ENCODE measurements around the gene UNC45B. TPM values are rescaled to one million over a fixed set of nuclear protein-coding genes. Genes with fewer than 3 reads are reported as not detected.
"Not testable (repeated sequence)": the region's sequence is repeated elsewhere in the genome, so short reads cannot be mapped to it uniquely, and the experiment has no call there.

UNC45B gene
- total RNA-seq, 1 experiment from 2014 or later: not detected

GRCh38 chr17:35132816-35133550, 14.6 kb upstream of the UNC45B start:
- in situ Hi-C loops (cut with HindIII; ENCODE audit: low pct_unique_long_range_greater_than_20kb, low sequenced_read_pairs): no loop called here
- no peak for DNase-seq (ENCODE audit: low read depth, low spot score)

- in situ Hi-C loops (cut with HindIII; ENCODE audit: low pct_unique_long_range_greater_than_20kb, low sequenced_read_pairs): no loop called here
- no peak for DNase-seq (ENCODE audit: low read depth, low spot score)
These were observed 12.3 kb upstream of the UNC45B start for GRCh38 chr17:35135322-35135721.

DNA sequence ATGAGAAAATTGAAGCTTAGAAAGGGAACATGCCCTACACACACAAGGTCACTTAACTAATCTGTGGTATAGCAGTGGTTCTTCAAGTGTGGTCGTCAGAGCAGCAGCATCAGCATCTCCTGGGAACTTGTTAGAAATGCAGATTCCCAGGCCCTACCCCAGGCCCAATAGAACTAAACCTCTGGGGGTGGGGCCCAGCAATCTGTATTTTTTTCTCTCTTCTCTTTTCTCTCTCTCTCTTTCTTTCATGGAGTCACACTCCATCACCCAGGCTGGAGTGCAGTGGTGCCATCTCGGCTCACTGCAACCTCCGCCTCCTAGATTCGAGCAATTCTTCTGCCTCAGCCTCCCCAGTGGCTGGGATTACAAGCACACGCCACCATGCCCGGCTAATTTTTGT, 9.4 kb upstream of the UNC45B start:
- in situ Hi-C loops (cut with HindIII; ENCODE audit: low pct_unique_long_range_greater_than_20kb, low sequenced_read_pairs): no loop called here
- DNase-seq (ENCODE audit: low read depth, low spot score): no peak

DNA sequence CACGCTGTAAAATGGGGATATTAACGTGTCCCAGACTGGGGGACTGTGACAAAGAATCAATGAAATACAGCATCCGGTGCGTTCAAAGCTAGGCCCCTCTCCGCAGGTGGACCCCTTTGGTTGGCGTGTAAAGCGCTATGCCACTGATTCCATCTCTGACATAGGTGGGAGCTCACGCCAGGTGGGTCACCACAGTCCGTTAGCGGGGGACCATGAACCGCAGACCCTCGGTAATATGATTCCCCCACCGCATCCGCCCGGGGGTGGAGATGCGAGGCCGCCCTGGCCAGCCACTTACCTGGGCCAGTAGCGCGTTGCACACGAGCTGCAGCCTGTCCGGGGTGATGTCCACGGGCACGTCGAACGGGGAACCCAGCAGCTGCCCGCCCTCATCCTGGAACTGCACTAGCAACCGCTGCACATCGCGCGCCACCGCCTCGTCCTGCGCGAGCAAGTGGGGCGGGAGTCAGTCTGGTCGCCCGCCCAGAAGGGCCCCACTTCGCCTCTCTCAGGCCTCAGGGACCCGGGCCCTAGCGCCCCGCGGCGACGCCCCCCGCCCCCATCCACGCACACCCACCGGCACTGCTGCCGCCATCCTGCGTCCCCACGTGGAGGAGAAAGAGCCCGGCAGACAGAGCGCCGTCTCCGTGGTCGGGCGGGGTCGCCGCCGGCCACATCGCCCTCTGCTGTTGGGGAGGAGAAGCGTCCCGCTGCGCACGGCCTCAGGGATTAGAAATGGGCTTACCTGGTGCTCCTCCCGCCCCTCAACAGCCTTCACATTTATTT, 5.7 kb upstream of the UNC45B start, which contains the start of gene NLE1:
TSS of gene NLE1 (minus strand) at position 623 of the 786 bp plus-strand sequence. CDS start at position 595, 28 bp downstream.
- in situ Hi-C loops (cut with HindIII; ENCODE audit: low pct_unique_long_range_greater_than_20kb, low sequenced_read_pairs): no loop called here
- peak; percentile 74 for DNase-seq (ENCODE audit: low read depth, low spot score)

GRCh38 chr17:35142467-35142796, 5.2 kb upstream of the UNC45B start:
- no peak for DNase-seq (ENCODE audit: low read depth, low spot score)
- in situ Hi-C loops (cut with HindIII; ENCODE audit: low pct_unique_long_range_greater_than_20kb, low sequenced_read_pairs): no loop called here

GRCh38 chr17:35144840-35145239, 2.8 kb upstream of the UNC45B start:
- no peak for DNase-seq (ENCODE audit: low read depth, low spot score)
- in situ Hi-C loops (cut with HindIII; ENCODE audit: low pct_unique_long_range_greater_than_20kb, low sequenced_read_pairs): no loop called here

- DNase-seq (ENCODE audit: low read depth, low spot score): no peak
- in situ Hi-C loops (cut with HindIII; ENCODE audit: low pct_unique_long_range_greater_than_20kb, low sequenced_read_pairs): no loop called here
These were observed 1.3 kb upstream of the UNC45B start for GRCh38 chr17:35146214-35146833.

DNA sequence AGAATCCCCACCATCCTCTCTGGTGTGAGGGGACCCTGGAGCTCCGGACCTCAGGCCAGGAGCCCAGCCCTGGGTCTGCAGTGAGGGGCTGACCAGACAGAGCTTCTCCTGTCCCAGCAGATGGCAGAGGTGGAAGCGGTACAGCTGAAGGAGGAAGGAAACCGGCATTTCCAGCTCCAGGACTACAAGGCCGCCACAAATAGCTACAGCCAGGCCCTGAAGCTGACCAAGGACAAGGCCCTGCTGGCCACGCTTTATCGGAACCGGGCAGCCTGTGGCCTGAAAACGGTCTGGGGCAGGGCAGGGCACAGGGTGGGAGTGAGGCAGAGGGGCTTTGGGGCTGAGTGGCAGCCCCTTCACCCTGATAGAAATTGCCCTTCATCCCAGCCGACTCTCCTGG, 527 bp downstream of the UNC45B start:
- in situ Hi-C loops (cut with HindIII; ENCODE audit: low pct_unique_long_range_greater_than_20kb, low sequenced_read_pairs): no loop called here
- no peak for DNase-seq (ENCODE audit: low read depth, low spot score)

DNA sequence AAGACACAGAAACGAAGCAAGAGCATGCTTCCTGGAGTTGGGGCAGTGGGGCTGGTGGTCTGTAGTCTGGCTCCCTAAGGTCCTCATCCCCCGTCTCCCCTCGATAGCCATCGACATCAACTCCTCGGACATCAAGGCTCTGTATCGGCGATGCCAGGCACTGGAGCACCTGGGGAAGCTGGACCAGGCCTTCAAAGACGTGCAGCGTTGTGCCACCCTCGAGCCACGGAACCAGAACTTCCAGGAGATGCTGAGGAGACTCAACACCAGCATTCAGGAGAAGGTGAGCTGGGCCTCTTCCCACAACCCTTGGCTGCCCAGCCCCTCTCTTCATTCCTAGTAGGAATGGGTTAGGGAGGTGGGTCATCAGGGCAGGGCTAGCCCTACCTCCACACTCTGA, 2.3 kb downstream of the UNC45B start:
- in situ Hi-C loops (cut with HindIII; ENCODE audit: low pct_unique_long_range_greater_than_20kb, low sequenced_read_pairs): no loop called here
- DNase-seq (ENCODE audit: low read depth, low spot score): no peak

DNA sequence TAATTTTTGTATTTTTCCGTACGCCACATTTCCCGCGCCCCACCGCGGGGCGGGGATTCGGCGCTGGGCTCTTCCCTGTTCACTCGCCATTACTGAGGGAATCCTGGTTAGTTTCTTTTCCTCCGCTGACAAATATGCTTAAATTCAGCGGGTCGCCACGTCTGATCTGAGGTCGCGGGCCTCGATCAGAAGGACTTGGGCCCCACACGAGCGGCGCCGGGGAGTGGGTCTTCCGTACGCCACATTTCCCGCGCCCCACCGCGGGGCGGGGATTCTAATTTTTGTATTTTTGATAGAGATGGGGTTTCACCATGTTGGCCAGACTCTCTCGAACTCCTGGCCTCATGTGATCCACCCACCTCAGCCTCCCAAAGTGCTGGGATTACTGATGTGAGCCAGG, 3.5 kb downstream of the UNC45B start:
- in situ Hi-C loops (cut with HindIII; ENCODE audit: low pct_unique_long_range_greater_than_20kb, low sequenced_read_pairs); DNase-seq (ENCODE audit: low read depth, low spot score): not testable (repeated sequence)

DNA sequence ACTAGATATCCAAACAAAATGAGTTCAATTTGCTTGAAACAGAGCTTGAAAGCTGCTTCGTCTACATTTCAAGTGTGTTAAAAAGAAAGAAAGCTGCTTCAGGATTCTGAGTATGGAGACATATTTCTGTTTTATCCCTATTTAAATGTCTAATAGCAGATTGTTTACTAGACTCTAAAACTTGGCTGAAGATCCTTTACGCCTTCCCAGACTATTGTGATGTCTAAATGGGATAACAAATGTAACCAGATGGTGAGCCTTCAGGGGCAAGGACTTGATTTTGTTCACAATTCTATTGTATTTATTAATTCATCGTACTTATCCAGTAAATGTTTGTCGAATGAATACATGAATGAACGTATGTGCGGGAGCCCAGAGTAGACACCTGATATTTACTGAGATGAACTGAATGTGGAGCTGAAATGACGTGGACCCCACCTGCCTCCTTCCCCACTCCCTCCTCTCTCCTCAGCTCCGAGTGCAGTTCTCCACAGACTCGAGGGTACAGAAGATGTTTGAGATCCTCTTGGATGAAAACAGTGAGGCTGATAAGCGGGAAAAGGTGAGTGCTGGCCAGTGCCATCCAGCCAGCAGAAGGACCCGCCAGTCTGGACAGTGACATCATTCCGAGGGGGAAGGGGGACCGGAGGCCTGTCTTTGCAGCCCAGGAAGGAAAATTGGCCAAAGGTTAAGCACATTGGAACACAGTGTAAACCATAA, 5.0 kb downstream of the UNC45B start:
- no peak for DNase-seq (ENCODE audit: low read depth, low spot score)

GRCh38 chr17:35154196-35155165, 6.9 kb downstream of the UNC45B start:
- in situ Hi-C loops (cut with HindIII; ENCODE audit: low pct_unique_long_range_greater_than_20kb, low sequenced_read_pairs): no loop called here
- DNase-seq (ENCODE audit: low read depth, low spot score): no peak

More for the DNA sequence above, 5.0 kb downstream of the UNC45B start:
- in situ Hi-C loops (cut with HindIII; ENCODE audit: low pct_unique_long_range_greater_than_20kb, low sequenced_read_pairs): no loop called here

DNA sequence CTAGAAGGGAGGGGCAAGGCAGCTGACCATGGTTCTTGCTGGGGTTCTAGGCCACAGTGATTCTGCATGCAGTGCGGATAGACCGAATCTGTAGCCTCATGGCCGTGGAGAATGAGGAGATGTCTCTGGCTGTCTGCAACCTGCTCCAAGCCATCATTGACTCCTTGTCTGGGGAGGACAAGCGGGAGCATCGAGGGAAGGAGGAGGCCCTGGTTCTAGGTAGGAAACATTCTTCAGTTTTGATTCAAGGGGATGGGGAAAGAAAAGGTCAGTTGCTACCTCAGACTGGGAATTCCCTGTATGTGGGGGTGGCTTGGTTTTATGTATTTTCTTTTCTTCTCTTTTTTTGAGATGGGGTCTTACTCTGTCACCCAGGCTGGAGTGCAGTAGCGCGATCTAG, 7.6 kb downstream of the UNC45B start:
- no peak for DNase-seq (ENCODE audit: low read depth, low spot score)
- in situ Hi-C loops (cut with HindIII; ENCODE audit: low pct_unique_long_range_greater_than_20kb, low sequenced_read_pairs): no loop called here

DNA sequence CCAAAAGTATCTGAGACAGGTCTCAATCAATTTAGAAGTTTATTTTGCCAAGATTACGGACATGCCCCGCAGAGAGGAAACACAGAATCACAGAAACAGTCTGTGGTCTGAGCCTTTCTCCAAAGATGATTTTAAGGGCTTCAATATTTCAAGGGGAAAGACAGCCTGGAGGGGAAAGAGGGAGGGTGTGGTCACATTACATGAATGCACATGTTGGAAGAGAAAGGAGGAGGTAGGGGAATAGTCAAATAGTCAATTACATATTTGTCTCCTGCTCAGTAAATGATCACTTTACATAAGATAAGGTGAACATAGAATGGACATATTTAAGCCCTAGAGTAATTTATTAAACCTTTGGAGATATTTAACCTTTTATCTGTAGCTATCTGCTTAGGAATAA, 12.3 kb downstream of the UNC45B start:
- in situ Hi-C loops (cut with HindIII; ENCODE audit: low pct_unique_long_range_greater_than_20kb, low sequenced_read_pairs): no loop called here
- DNase-seq (ENCODE audit: low read depth, low spot score): no peak

DNA sequence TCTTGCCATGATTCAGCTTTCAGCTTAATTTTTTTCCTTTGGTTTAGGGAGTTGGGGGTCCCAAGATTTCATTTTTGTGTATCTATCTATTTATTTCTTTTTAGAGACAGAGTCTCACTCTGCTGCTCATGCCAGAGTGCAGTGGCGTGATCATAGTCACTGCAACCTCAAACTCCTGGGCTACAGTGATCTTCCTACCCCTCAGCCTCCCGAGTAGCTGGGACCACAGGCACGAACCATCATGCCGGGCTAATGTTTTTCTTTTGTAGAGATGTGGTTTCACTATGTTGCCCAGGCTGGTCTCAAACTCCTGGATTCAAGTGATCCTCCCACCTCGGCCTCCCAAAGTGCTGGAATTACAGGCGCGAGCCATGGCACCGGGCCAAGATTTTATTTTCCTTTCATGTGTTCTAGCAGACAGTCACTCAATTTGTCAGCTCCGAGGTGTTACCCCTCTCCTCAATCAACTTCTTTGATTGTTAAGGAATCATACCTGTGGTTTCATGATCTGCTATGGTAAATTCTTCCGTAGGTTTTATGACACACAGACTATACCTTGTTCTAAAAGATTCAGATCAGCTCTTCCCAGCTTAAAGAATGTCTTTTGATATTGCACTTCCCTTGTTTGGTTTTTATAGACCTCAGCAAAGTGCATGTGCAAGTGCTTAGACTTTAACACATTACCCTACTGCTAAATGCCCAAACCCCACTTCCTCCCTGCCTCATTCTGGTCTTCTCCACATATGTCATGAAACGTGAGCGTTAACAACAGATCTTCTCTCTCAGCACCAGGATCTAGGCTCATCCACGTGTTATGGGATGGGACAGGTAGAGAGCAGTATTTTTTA, 13.0 kb downstream of the UNC45B start:
- DNase-seq (ENCODE audit: low read depth, low spot score): no peak
- in situ Hi-C loops (cut with HindIII; ENCODE audit: low pct_unique_long_range_greater_than_20kb, low sequenced_read_pairs): no loop called here

DNA sequence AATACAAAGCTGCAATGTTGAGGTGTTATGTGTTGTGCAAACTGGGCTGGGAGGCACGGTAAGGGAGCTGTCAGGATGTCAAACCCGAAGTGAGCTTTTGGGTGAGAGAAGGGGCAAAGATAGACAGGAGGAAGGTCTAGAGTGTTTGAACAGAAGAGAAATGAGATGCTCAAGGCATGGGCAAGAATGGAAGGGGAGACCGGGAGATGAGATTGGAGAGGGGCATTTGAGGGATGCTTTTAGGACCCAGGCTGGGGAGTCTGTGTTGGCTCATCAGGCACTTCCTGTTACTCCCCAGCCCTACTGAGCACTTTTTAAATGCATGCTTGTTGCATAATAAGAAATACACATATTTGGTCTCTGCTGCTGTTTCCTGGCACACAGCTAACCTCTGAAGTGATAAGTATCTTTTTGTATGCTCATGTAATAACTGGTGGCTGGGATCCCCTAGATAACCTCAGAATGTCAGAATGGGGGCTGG, 13.7 kb downstream of the UNC45B start:
- in situ Hi-C loops (cut with HindIII; ENCODE audit: low pct_unique_long_range_greater_than_20kb, low sequenced_read_pairs): no loop called here
- DNase-seq (ENCODE audit: low read depth, low spot score): no peak
